Transverse colon (tissue), 3 donors: ENCODE results near the gene CNTNAP2.

ENCODE experiments used
- CTCF ChIP-seq, 5 experiments: fragments of 200-600 bp in 3 of 5; fragments of 450-650 bp in 2 of 5; sonication (generic) in 3 of 5; IDR thresholded peaks; 1 replicate in 2 of 5; 2 replicates in 3 of 5; pipeline ENCODE4 v1.5.1; 2016 to 2017; ENCODE audit warnings: antibody characterized with exemption in 5 of 5, inconsistent platforms in 3 of 5, mild to moderate bottlenecking in 2 of 5, moderate library complexity in 1 of 5
- POLR2A ChIP-seq: fragments of 450-650 bp; IDR thresholded peaks from one replicate; pipeline ENCODE4 v1.6.1; 2016; ENCODE audit warnings: antibody characterized with exemption, mild to moderate bottlenecking, moderate library complexity

GRCh38 chr7:148187471-148187870 lies 2070.9 kb downstream of the CNTNAP2 start:
- TF ChIP-seq CTCF (IDR thresholded peaks at IDR 0.05) (no peak), POLR2A (no peak)
